Measurements from ENCODE around the gene SFTPB.
A peak's percentile ranks its signal among the peaks of the same experiment; 100 is the strongest.

The SFTPB gene

DNA sequence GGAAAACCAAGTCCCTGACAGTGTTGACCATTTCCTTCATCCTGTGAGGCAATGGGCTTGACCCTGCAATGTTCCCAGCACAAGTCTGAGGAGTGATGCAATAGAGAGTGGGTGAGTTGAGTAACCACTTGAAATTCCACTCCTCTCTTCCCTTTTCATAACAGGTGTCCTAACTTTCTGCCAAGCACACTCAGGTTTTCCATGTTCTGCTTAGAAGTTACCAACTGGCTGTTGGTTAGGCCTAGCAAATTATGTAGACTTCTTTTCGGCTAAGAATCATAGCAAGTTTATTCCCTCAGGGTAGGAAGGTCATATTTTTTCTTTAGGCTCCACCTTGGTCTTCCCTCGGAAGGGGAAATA lies 37.7 kb upstream of the SFTPB start:
- Histone ChIP-seq H3K4me1 (peaks cover 0 to 42% (median 19%) of the 10 kb centered on the region in 4 donors), H3K27me3 (no peaks in the 10 kb centered on the region), H3K9me3 (no peaks in the 10 kb centered on the region), H3K27ac (peak overlapping the region; percentile 61 to 63), H3K36me3 (no peaks in the 10 kb centered on the region), H3K4me3 (no peak overlapping the region)
- intact Hi-C loops (cut with DNase I; ENCODE audit: low total_unique reads), result loop anchor here (5.0 kb wide), 1 partner anchor 68 kb away; no protein-coding TSS in a partner anchor
- TF ChIP-seq, protein P1, sequence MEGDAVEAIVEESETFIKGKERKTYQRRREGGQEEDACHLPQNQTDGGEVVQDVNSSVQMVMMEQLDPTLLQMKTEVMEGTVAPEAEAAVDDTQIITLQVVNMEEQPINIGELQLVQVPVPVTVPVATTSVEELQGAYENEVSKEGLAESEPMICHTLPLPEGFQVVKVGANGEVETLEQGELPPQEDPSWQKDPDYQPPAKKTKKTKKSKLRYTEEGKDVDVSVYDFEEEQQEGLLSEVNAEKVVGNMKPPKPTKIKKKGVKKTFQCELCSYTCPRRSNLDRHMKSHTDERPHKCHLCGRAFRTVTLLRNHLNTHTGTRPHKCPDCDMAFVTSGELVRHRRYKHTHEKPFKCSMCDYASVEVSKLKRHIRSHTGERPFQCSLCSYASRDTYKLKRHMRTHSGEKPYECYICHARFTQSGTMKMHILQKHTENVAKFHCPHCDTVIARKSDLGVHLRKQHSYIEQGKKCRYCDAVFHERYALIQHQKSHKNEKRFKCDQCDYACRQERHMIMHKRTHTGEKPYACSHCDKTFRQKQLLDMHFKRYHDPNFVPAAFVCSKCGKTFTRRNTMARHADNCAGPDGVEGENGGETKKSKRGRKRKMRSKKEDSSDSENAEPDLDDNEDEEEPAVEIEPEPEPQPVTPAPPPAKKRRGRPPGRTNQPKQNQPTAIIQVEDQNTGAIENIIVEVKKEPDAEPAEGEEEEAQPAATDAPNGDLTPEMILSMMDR (IDR thresholded peaks at IDR 0.05), result no peak
- DNase-seq, result peak; percentile 81 to 85

DNA sequence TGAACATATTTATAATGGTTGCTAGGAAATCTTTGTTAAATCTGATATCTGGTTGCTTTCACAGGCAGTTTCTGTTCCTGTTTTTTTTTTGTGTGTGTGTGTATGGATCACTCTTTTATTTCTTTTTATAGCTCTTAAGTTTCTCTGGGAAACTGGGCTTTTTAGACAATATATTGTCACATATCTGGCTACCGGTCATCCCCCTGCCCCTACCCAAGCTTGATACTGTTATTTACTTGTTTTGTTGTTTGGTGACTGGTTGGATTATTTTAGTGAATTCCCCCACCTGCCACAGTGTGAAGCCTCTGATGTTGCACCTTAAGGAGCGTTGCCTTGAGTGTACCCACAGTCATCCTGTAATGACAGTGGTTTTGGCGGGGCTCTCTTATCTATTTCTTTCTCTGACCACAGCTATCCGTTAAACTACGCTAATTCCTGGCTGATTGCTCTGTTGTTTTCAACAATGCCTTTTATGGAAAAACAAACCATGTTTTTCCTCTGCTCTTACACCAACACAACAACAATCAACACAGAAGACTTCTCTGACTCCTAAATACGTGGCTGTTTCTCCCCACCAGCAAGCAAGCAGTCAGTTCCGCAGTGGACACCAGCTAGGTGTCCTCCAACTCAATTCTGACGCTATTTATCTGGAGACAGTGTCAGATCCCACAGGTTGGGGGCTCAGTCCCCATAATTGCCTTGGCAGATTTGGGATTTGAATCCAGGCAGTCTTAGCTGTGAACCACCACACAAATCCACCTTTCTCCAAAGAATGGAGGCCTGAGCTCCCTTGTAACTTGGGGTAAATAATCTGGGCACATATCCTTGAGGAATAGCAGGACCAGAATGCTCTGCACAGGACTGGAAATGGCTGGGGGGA lies 37.0 kb upstream of the SFTPB start:
- DNase-seq, result peak in 1 of 2 donors; percentile 57
- no peaks in the 10 kb centered on the region for H3K36me3 ChIP-seq
- H3K27me3 ChIP-seq, result no peaks in the 10 kb centered on the region
- no peaks in the 10 kb centered on the region for H3K9me3 ChIP-seq
- peak overlapping the region; percentile 52 to 55 for H3K27ac ChIP-seq
- TF ChIP-seq, protein P1 (IDR thresholded peaks at IDR 0.05), result no peak
- no peak overlapping the region for H3K4me3 ChIP-seq
- peaks cover 0 to 37% (median 19%) of the 10 kb centered on the region in 4 donors for H3K4me1 ChIP-seq
- intact Hi-C loops (cut with DNase I; ENCODE audit: low total_unique reads), result loop anchor here (5.0 kb wide), 1 partner anchor 68 kb away; no protein-coding TSS in a partner anchor

DNA sequence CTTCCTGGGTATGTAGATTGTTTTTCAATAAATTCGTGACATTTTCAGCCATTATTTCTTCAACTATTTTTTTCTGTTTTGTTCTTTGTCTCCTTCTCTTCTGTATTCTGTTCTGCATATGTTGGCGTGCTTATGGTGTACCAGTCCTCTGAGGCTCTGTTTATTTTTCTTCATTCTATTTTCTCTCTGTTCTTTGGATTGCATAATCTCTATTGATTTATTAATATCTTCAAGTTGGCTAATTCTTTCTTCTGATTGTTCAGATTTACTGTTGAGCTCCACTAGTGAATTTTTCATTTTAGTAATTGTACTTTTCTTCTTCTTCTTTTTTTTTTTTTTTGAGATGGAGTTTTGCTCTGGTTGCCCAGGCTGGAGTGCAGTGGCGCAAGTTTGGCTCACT lies 36.0 kb upstream of the SFTPB start:
- H3K27me3 ChIP-seq, result no peaks in the 10 kb centered on the region
- no peak overlapping the region for H3K4me3 ChIP-seq
- no peaks in the 10 kb centered on the region for H3K36me3 ChIP-seq
- intact Hi-C loops (cut with DNase I; ENCODE audit: low total_unique reads), result no loop called here
- no peak overlapping the region for H3K27ac ChIP-seq
- H3K4me1 ChIP-seq, result peaks cover 0 to 28% (median 19%) of the 10 kb centered on the region in 4 donors
- TF ChIP-seq, protein P1 (IDR thresholded peaks at IDR 0.05), result no peak
- H3K9me3 ChIP-seq, result no peaks in the 10 kb centered on the region
- no peak for DNase-seq

DNA sequence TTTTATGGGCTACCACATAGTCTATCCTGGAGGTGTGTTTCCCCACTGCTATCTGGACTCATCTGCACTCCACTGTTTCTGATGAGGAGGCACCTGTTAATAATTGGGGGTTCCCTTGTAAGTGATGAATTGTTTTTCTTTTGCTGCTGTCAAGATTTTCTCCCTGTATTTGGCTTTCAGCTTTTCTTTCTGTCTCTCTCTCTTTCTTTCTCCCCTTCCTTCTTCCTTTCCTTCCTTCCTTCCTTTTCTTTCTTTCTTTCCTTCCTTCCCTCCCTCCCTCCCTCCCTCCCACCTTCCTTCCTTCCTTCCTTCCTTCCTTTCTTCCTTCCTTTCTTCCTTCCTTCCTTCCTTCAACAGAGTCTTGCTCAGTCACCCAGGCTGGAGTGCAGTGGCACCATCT lies 35.3 kb upstream of the SFTPB start:
- Histone ChIP-seq H3K27me3 (no peaks in the 10 kb centered on the region), H3K4me1 (peaks cover 0 to 28% (median 19%) of the 10 kb centered on the region in 4 donors), H3K9me3 (no peaks in the 10 kb centered on the region), H3K27ac (no peak overlapping the region), H3K36me3 (no peaks in the 10 kb centered on the region), H3K4me3 (no peak overlapping the region)
- TF ChIP-seq, protein P1 (IDR thresholded peaks at IDR 0.05), result no peak
- intact Hi-C loops (cut with DNase I; ENCODE audit: low total_unique reads), result no loop called here
- DNase-seq, result no peak

DNA sequence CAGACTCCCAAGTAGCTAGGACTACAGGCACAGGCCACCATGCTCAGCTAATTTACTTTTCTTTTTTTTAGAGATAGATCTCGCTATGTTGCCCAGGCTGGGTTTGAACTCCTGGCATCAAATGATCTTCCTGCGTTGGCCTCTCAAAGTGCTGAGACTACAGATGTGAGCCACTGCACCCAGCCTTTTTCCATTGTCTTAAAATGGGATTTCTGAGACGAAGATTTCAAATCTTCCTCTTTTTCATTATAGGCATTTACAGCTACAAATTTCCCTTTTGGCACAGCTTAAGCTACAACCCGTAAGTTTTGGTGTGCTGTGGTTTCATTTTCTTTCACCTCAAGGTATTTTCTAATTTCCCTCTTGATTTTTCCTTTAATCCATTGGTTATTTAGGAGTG lies 34.8 kb upstream of the SFTPB start:
- DNase-seq, result peak in 1 of 2 donors; percentile 24
- TF ChIP-seq, protein P1 (IDR thresholded peaks at IDR 0.05), result no peak
- Histone ChIP-seq H3K4me1 (peaks cover 0 to 28% (median 19%) of the 10 kb centered on the region in 4 donors), H3K27me3 (peaks cover 0 to 4% of the 10 kb centered on the region in 2 donors), H3K4me3 (no peak overlapping the region), H3K27ac (no peak overlapping the region), H3K9me3 (no peaks in the 10 kb centered on the region), H3K36me3 (no peaks in the 10 kb centered on the region)
- intact Hi-C loops (cut with DNase I; ENCODE audit: low total_unique reads), result no loop called here
